WTC11 (cell line): ENCODE data around the gene NLGN1.

ENCODE experiments used
- ETV6 ChIP-seq: sonication (generic); formaldehyde crosslinking; IDR thresholded peaks from 2 replicates; pipeline ENCODE4 v1.8.1; 2022; ENCODE audit warnings: mild to moderate bottlenecking, missing genetic modification reagents
- IRF2 ChIP-seq: sonication (generic); formaldehyde crosslinking; IDR thresholded peaks from 2 replicates; pipeline ENCODE4 v1.8.0; 2022; ENCODE audit warnings: low read depth, missing genetic modification reagents, borderline replicate concordance
- JUN ChIP-seq: sonication (generic); formaldehyde crosslinking; IDR thresholded peaks from 2 replicates; pipeline ENCODE4 v1.8.0; 2023; ENCODE audit warnings: mild to moderate bottlenecking, missing genetic modification reagents
- NFATC4 ChIP-seq: fragments of 250-450 bp; sonication (Bioruptor Pico); IDR thresholded peaks from 2 replicates; pipeline ENCODE4 v1.9.0; 2021; ENCODE audit warnings: mild to moderate bottlenecking
- NFYB ChIP-seq: sonication (generic); formaldehyde crosslinking; conservative IDR thresholded peaks from 2 replicates; pipeline ENCODE4 v1.8.0; 2022; ENCODE audit warnings: low read depth, missing genetic modification reagents
- SMAD3 ChIP-seq: sonication (generic); formaldehyde crosslinking; IDR thresholded peaks from 2 replicates; pipeline ENCODE4 v1.8.0; 2022; ENCODE audit warnings: missing genetic modification reagents, mild to moderate bottlenecking, borderline replicate concordance
- ZNF121 ChIP-seq: sonication (generic); formaldehyde crosslinking; IDR thresholded peaks from 2 replicates; pipeline ENCODE4 v1.8.0; 2023; ENCODE audit warnings: missing genetic modification reagents
- ZNF263 ChIP-seq: sonication (generic); formaldehyde crosslinking; IDR thresholded peaks from 2 replicates; pipeline ENCODE4 v1.8.1; 2022; ENCODE audit warnings: low read depth, mild to moderate bottlenecking, moderate library complexity, missing genetic modification reagents
- TF ChIP-seq, protein P1 (sequence below): fragments of 200-600 bp; IDR thresholded peaks from 2 replicates; pipeline ENCODE4 v1.8.0; 2022; ENCODE audit warnings: antibody characterized with exemption
- TF ChIP-seq, protein P2 (sequence below): sonication (generic); formaldehyde crosslinking; IDR thresholded peaks from 2 replicates; pipeline ENCODE4 v1.8.1; 2023; ENCODE audit warnings: mild to moderate bottlenecking, moderate library complexity, missing genetic modification reagents
- TF ChIP-seq, protein P3 (sequence below): sonication (generic); formaldehyde crosslinking; IDR thresholded peaks from 2 replicates; pipeline ENCODE4 v1.8.0; 2022; ENCODE audit warnings: mild to moderate bottlenecking, missing genetic modification reagents
- TF ChIP-seq, protein P4 (sequence below): fragments of 250-450 bp; sonication (Bioruptor Pico); IDR thresholded peaks from 2 replicates; pipeline ENCODE4 v1.8.0; 2021; ENCODE audit warnings: mild to moderate bottlenecking

DNA sequence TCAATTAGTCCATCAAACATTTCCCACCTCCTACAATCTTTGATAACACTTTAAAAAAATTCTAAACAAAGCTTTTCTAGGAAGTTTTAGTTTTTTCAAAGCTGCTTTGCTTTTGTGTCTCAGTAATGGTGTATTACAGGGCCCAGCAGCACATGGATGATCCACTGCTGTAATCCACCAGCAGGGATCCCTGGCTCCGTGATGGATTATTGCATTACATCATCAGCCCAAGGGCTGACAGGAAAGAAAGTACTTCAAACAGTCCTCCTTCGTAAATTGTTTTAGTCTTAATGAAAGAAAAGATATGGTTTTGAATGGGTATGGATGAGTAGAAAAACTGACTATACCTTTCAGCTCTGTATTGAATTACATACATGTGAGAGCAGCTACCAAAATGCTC lies 772.7 kb downstream of the NLGN1 start:
- TF ChIP-seq, protein P1, sequence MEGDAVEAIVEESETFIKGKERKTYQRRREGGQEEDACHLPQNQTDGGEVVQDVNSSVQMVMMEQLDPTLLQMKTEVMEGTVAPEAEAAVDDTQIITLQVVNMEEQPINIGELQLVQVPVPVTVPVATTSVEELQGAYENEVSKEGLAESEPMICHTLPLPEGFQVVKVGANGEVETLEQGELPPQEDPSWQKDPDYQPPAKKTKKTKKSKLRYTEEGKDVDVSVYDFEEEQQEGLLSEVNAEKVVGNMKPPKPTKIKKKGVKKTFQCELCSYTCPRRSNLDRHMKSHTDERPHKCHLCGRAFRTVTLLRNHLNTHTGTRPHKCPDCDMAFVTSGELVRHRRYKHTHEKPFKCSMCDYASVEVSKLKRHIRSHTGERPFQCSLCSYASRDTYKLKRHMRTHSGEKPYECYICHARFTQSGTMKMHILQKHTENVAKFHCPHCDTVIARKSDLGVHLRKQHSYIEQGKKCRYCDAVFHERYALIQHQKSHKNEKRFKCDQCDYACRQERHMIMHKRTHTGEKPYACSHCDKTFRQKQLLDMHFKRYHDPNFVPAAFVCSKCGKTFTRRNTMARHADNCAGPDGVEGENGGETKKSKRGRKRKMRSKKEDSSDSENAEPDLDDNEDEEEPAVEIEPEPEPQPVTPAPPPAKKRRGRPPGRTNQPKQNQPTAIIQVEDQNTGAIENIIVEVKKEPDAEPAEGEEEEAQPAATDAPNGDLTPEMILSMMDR = no peak
- TF ChIP-seq, protein P2, sequence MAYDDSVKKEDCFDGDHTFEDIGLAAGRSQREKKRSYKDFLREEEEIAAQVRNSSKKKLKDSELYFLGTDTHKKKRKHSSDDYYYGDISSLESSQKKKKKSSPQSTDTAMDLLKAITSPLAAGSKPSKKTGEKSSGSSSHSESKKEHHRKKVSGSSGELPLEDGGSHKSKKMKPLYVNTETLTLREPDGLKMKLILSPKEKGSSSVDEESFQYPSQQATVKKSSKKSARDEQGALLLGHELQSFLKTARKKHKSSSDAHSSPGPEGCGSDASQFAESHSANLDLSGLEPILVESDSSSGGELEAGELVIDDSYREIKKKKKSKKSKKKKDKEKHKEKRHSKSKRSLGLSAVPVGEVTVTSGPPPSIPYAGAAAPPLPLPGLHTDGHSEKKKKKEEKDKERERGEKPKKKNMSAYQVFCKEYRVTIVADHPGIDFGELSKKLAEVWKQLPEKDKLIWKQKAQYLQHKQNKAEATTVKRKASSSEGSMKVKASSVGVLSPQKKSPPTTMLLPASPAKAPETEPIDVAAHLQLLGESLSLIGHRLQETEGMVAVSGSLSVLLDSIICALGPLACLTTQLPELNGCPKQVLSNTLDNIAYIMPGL (CRISPR knock-in tag) = no peak
- TF ChIP-seq, protein P3, sequence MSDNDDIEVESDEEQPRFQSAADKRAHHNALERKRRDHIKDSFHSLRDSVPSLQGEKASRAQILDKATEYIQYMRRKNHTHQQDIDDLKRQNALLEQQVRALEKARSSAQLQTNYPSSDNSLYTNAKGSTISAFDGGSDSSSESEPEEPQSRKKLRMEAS = no peak
- TF ChIP-seq, protein P4, sequence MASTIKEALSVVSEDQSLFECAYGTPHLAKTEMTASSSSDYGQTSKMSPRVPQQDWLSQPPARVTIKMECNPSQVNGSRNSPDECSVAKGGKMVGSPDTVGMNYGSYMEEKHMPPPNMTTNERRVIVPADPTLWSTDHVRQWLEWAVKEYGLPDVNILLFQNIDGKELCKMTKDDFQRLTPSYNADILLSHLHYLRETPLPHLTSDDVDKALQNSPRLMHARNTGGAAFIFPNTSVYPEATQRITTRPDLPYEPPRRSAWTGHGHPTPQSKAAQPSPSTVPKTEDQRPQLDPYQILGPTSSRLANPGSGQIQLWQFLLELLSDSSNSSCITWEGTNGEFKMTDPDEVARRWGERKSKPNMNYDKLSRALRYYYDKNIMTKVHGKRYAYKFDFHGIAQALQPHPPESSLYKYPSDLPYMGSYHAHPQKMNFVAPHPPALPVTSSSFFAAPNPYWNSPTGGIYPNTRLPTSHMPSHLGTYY (CRISPR knock-in tag) = no peak
- TF ChIP-seq ZNF121 (no peak), ZNF263 (no peak), JUN (no peak), IRF2 (CRISPR knock-in tag) (no peak), SMAD3 (CRISPR knock-in tag) (no peak), ETV6 (CRISPR knock-in tag) (no peak), NFYB (CRISPR knock-in tag) (no peak), NFATC4 (CRISPR knock-in tag) (no peak)
